Fibroblast of the aortic adventitia (primary cell): ENCODE data around the gene SEC61G. TPM values are rescaled to one million over a fixed set of nuclear protein-coding genes. Genes with fewer than 3 reads are reported as not detected.

Experiments used
- DNase-seq: peaks from one replicate; pipeline ENCODE4 v3.0.0-alpha.2; 2010; ENCODE audit warnings: low read depth
- H3K4me3 ChIP-seq: 2 replicates; pipeline ENCODE4 v1.5.1; 2011; ENCODE audit warnings: low read depth, mild to moderate bottlenecking, control low read depth, low read length, moderate library complexity
- CTCF ChIP-seq: IDR thresholded peaks from 2 replicates; pipeline ENCODE4 v1.5.1; 2011; ENCODE audit warnings: mild to moderate bottlenecking, low read length, control low read depth, inconsistent platforms; ENCODE audit not compliant: insufficient read depth
- total RNA-seq: library from RNA; depleted of rRNA; stranded (reverse); fragments of >200 nt; gene quantifications from 2 replicates; pipeline ENCODE4 v1.2.3, GENCODE V29; 2012; ENCODE audit warnings: low replicate concordance

Gene SEC61G
- total RNA-seq, 1 donor: 764 TPM

DNA sequence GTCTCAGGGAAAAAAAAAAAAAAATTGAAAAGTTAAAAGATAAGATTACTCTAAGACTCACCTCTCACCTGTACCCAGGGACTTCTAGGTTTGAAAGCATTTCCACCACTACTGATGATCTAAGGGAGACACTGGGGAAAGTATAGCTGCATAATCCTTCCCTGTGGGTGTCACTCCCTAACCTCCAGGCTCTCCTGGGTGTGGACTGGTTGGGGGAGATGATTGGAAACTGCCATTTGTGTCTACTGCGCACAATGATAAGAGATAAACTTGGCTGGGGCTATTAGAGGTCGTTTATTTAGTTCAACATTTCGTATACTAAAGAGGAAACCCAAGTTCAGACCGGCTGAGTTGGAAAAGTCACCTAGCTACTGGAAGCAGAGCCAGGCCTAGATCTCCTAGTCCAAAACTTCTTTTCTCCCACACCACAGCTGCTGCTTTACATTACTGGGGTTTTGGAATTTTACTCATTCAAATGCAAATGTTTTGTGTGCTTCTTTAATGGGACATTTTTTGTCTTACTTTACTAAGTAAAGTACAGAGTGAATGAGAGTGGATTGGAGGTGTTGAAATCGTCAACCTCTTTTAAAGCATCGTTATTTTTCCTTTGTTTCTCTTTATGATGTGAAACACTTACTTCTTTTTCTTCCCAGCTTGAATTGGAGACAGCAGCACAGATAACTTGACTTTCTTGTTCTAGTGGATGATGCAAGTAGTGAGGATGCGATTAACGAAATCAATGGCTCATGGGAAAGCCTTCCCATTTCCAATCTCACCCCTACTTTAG is 22.3 kb upstream of the SEC61G start:
- no peak overlapping the region for H3K4me3 ChIP-seq
- DNase-seq: no peak
- TF ChIP-seq CTCF: no peak

GRCh38 chr7:54780490-54780889 is 21.5 kb upstream of the SEC61G start:
- DNase-seq: no peak
- H3K4me3 ChIP-seq: no peak overlapping the region
- no peak for TF ChIP-seq CTCF

DNA sequence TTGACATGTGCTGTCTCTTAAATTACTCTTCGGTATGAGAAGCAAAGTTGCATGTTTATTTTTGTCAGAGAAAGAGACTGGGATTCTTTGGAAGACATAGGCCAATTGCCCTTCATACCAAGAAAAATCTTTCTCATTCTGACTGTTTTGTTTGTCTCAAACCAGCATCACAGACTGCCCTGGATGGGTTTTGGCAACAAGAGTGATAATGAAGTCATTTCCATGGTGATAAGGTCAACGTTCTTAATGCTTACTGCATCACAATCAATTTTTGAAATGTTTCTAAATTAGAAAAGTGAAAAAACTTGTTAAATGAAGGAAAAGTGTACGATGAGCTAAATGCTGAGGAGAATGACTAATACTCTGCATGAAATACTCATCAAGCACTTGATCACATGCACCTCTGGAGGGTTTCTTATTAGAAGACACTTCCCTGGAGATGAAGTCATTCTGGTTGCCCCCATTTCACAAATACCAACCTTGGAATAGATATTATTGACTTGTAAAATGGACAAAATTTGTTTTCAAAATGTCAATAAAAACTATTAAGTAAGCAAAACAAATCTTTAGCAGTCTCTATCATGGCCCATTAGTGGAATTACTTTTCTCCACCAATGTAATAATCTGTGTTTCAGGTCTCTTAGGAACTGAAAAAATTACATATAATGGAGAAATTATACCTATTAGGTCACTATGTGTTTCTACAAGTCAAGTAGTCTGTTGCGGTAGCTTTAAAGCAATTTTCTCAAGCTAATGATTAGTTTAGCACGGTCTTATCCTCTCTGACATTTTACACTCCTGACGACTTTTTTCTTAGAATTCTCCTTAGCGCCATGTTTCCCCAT is 19.9 kb upstream of the SEC61G start:
- H3K4me3 ChIP-seq: no peak overlapping the region
- no peak for DNase-seq
- no peak for TF ChIP-seq CTCF

- no peak for TF ChIP-seq CTCF
- no peak for DNase-seq
- H3K4me3 ChIP-seq: no peak overlapping the region
Measured at GRCh38 chr7:54778166-54778565, 19.2 kb upstream of the SEC61G start.

- DNase-seq: no peak
- TF ChIP-seq CTCF: no peak
- H3K4me3 ChIP-seq: no peak overlapping the region
Measured at GRCh38 chr7:54774785-54775740, 16.1 kb upstream of the SEC61G start.
